ENCODE data around the gene MTHFD2L.

The MTHFD2L gene

DNA sequence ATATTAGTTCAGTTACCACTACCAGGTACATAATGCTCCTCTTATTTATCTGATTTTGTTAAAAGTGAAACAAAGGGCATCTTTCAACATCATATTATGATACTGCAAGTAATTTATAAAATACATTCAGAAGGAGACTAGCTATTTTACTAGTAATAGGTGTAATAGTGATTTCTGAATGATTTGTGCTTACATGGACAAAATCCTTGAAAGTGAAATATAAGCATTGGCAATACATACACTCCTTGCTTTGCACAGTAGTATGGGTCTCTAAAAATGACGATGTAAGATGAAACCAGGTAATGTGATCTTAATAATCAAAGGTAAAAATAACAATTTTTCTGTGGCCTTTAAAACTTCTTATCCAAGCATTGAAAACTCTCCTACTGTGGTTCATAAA, 17.5 kb downstream of the MTHFD2L start:
- Histone ChIP-seq H3K79me2 (ENCODE audit: insufficient read depth, low read length) (no peaks in the 10 kb centered on the region), H4K20me1 (ENCODE audit: insufficient read depth, low read length) (no peaks in the 10 kb centered on the region), H3K4me3 (ENCODE audit: low read depth in 1 of 2, low read length in 2 of 2) (no peak overlapping the region), H3K9ac (ENCODE audit: low read depth, low read length) (no peak overlapping the region), H3K27me3 (ENCODE audit: insufficient read depth, low read length, poor library complexity) (no peaks in the 10 kb centered on the region), H3K4me2 (ENCODE audit: insufficient read depth, low read length) (no peak overlapping the region), H3K27ac (ENCODE audit: low read length) (no peak overlapping the region), H3K4me1 (ENCODE audit: insufficient read depth, low read length) (no peaks in the 10 kb centered on the region), H2AFZ (ENCODE audit: low read depth, low read length) (no peak overlapping the region), H3K9me3 (ENCODE audit: insufficient read depth, low read length, severe bottlenecking) (no peaks in the 10 kb centered on the region), H3K36me3 (ENCODE audit: insufficient read depth, low read length) (peaks cover 3% of the 10 kb centered on the region; the same call in 1 of the 2 replicates)
- no peak for ATAC-seq (ENCODE audit: insufficient read depth, low read depth)
- no peak for DNase-seq
- TF ChIP-seq, protein P1, sequence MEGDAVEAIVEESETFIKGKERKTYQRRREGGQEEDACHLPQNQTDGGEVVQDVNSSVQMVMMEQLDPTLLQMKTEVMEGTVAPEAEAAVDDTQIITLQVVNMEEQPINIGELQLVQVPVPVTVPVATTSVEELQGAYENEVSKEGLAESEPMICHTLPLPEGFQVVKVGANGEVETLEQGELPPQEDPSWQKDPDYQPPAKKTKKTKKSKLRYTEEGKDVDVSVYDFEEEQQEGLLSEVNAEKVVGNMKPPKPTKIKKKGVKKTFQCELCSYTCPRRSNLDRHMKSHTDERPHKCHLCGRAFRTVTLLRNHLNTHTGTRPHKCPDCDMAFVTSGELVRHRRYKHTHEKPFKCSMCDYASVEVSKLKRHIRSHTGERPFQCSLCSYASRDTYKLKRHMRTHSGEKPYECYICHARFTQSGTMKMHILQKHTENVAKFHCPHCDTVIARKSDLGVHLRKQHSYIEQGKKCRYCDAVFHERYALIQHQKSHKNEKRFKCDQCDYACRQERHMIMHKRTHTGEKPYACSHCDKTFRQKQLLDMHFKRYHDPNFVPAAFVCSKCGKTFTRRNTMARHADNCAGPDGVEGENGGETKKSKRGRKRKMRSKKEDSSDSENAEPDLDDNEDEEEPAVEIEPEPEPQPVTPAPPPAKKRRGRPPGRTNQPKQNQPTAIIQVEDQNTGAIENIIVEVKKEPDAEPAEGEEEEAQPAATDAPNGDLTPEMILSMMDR (IDR thresholded peaks at IDR 0.05; ENCODE audit: borderline replicate concordance, extremely low read depth, low read length, poor library complexity, severe bottlenecking): no peak
- TF ChIP-seq EZH2 (IDR thresholded peaks at IDR 0.05; ENCODE audit: borderline replicate concordance, low read depth, low read length, severe bottlenecking): no peak

GRCh38 chr4:74178798-74179197, 20.9 kb downstream of the MTHFD2L start:
- Histone ChIP-seq H3K4me3 (ENCODE audit: low read depth in 1 of 2, low read length in 2 of 2) (no peak overlapping the region), H2AFZ (ENCODE audit: low read depth, low read length) (no peak overlapping the region), H4K20me1 (ENCODE audit: insufficient read depth, low read length) (no peaks in the 10 kb centered on the region), H3K79me2 (ENCODE audit: insufficient read depth, low read length) (no peaks in the 10 kb centered on the region), H3K27me3 (ENCODE audit: insufficient read depth, low read length, poor library complexity) (no peaks in the 10 kb centered on the region), H3K9me3 (ENCODE audit: insufficient read depth, low read length, severe bottlenecking) (no peaks in the 10 kb centered on the region), H3K9ac (ENCODE audit: low read depth, low read length) (no peak overlapping the region), H3K27ac (ENCODE audit: low read length) (no peak overlapping the region), H3K36me3 (ENCODE audit: insufficient read depth, low read length) (peaks cover 3% of the 10 kb centered on the region; the same call in 1 of the 2 replicates), H3K4me1 (ENCODE audit: insufficient read depth, low read length) (no peaks in the 10 kb centered on the region), H3K4me2 (ENCODE audit: insufficient read depth, low read length) (no peak overlapping the region)
- no peak for ATAC-seq (ENCODE audit: insufficient read depth, low read depth)
- TF ChIP-seq EZH2 (IDR thresholded peaks at IDR 0.05; ENCODE audit: borderline replicate concordance, low read depth, low read length, severe bottlenecking): no peak
- TF ChIP-seq, protein P1 (IDR thresholded peaks at IDR 0.05; ENCODE audit: borderline replicate concordance, extremely low read depth, low read length, poor library complexity, severe bottlenecking): no peak
- DNase-seq: no peak

- DNase-seq (no peak), ATAC-seq (ENCODE audit: insufficient read depth, low read depth) (peak; percentile 42; the same call in 2 of the 3 replicates)
- Histone ChIP-seq H3K27ac (ENCODE audit: low read length) (no peak overlapping the region), H3K9ac (ENCODE audit: low read depth, low read length) (no peak overlapping the region), H3K4me2 (ENCODE audit: insufficient read depth, low read length) (no peak overlapping the region), H3K4me1 (ENCODE audit: insufficient read depth, low read length) (no peaks in the 10 kb centered on the region), H3K4me3 (ENCODE audit: low read depth in 1 of 2, low read length in 2 of 2) (no peak overlapping the region), H4K20me1 (ENCODE audit: insufficient read depth, low read length) (no peaks in the 10 kb centered on the region), H3K27me3 (ENCODE audit: insufficient read depth, low read length, poor library complexity) (no peaks in the 10 kb centered on the region), H2AFZ (ENCODE audit: low read depth, low read length) (no peak overlapping the region), H3K79me2 (ENCODE audit: insufficient read depth, low read length) (no peaks in the 10 kb centered on the region), H3K36me3 (ENCODE audit: insufficient read depth, low read length) (no peaks in the 10 kb centered on the region; the same call in 1 of the 2 replicates), H3K9me3 (ENCODE audit: insufficient read depth, low read length, severe bottlenecking) (no peaks in the 10 kb centered on the region)
- no peak for TF ChIP-seq EZH2 (IDR thresholded peaks at IDR 0.05; ENCODE audit: borderline replicate concordance, low read depth, low read length, severe bottlenecking)
- TF ChIP-seq, protein P1 (IDR thresholded peaks at IDR 0.05; ENCODE audit: borderline replicate concordance, extremely low read depth, low read length, poor library complexity, severe bottlenecking): no peak
Measured at GRCh38 chr4:74181219-74181618, 23.3 kb downstream of the MTHFD2L start.

- no peaks in the 10 kb centered on the region for H4K20me1 ChIP-seq (ENCODE audit: insufficient read depth, low read length)
- H3K4me3 ChIP-seq (ENCODE audit: low read depth in 1 of 2, low read length in 2 of 2): no peak overlapping the region
- no peak overlapping the region for H3K27ac ChIP-seq (ENCODE audit: low read length)
- no peaks in the 10 kb centered on the region for H3K36me3 ChIP-seq (ENCODE audit: insufficient read depth, low read length)
- TF ChIP-seq, protein P1 (IDR thresholded peaks at IDR 0.05; ENCODE audit: borderline replicate concordance, extremely low read depth, low read length, poor library complexity, severe bottlenecking): no peak
- no peak for TF ChIP-seq EZH2 (IDR thresholded peaks at IDR 0.05; ENCODE audit: borderline replicate concordance, low read depth, low read length, severe bottlenecking)
- no peaks in the 10 kb centered on the region for H3K27me3 ChIP-seq (ENCODE audit: insufficient read depth, low read length, poor library complexity)
- H3K9ac ChIP-seq (ENCODE audit: low read depth, low read length): no peak overlapping the region
- no peak overlapping the region for H3K4me2 ChIP-seq (ENCODE audit: insufficient read depth, low read length)
- DNase-seq (no peak), ATAC-seq (ENCODE audit: insufficient read depth, low read depth) (no peak)
- no peaks in the 10 kb centered on the region for H3K79me2 ChIP-seq (ENCODE audit: insufficient read depth, low read length)
- H2AFZ ChIP-seq (ENCODE audit: low read depth, low read length): no peak overlapping the region
- H3K4me1 ChIP-seq (ENCODE audit: insufficient read depth, low read length): no peaks in the 10 kb centered on the region
- H3K9me3 ChIP-seq (ENCODE audit: insufficient read depth, low read length, severe bottlenecking): no peaks in the 10 kb centered on the region
Measured at GRCh38 chr4:74188912-74189311, 31.0 kb downstream of the MTHFD2L start.
